ENCODE data around the gene ZNF480. TPM values are rescaled to one million over a fixed set of nuclear protein-coding genes. Genes with fewer than 3 reads are reported as not detected.

Gene ZNF480
- 3.4 and 7.5 TPM in 2 replicates for total RNA-seq

DNA sequence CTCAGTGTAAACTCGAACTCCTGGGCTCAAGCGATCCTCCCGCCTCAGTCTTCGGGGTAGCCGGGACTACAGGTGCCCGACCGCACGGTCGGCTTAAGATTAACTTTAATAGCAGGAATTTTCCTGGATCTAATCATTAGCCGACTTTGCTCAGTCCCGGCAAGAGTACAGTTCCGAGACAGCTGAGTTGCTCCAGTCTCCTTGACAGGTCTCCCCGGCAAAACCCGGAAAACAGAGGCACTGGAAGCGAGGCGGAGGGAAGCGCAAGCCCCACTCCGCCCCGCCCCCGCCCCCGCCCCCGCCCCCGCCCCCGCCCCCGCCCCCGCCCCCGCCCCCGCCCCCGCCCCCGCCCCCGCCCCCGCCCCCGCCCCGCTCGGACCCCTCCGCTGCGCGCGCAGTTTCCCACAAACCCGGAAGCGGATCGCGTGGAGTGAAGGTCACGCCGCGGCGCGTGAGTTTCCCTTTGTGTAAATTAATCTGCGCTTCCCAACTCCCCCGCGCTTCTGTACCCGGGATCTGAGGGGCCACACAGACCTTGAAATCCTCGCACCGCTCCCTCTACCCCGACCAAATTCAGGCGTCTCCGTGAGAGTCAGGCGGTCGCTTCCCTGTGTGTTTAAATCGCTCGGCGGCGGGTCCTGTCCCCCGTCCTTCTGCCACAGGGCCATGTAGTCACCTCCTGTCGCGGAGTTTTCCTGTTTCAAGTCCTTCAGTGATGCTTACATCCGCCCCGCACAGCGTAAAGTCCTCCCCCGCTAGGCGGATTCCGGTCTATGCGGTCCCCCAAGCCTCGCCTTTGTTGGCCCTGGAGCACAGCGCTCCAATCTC lies at the start of gene ZNF480:
Gene ZNF480, plus strand, starts transcription at position 397 of the 828 bp plus-strand sequence. CDS start 3,244 bp downstream, outside the sequence.

DNA sequence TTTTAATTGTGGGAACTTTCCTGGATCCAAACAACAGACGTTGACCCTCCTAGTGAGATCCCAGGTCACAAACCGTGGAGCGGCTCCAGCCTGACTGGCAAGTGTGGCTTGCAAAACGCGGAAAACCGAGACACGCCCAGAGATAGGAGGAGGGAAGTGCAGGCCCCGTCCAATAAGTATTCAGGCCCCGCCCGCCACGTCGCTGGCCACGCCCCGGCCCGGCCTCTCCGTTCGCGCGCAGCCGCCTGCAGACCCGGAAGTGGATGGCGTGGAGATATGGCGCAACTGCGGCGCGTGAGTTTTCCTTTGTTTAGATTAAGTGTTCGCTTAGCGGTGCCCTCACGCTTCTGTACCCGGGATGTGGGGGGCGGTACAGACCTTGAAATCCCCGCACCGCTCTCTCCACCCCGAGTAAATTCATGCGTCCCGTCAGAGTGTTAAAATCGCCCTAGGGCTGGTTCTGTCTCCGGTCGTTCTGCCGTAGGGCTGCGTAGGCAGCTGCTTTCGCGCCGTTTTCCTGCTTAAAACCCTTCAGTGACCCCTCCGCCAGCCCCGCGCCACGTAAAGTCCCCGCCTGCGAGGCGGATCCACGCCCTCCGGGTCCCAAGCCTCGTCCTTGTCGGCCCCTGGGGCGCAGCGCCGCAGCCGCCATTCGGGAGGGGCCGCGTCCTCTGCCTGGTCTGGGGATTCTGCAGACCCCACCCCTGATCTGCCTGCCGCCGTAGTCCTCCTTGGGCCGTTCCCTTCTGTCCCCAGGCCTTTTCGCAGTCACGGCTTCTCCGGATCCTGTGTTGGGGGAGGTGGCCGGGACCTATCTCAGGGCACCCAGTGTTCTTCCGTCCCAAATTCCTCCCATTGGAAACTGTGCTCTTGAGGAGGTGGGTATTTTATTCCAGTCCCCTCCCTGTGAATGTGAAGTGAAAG lies 27.4 kb upstream of the ZNF480 start, which contains the start of gene ZNF766:
Gene ZNF766, plus strand, starts transcription at position 250 of the 924 bp plus-strand sequence. Its CDS starts 27 bp downstream, at position 277.

DNA sequence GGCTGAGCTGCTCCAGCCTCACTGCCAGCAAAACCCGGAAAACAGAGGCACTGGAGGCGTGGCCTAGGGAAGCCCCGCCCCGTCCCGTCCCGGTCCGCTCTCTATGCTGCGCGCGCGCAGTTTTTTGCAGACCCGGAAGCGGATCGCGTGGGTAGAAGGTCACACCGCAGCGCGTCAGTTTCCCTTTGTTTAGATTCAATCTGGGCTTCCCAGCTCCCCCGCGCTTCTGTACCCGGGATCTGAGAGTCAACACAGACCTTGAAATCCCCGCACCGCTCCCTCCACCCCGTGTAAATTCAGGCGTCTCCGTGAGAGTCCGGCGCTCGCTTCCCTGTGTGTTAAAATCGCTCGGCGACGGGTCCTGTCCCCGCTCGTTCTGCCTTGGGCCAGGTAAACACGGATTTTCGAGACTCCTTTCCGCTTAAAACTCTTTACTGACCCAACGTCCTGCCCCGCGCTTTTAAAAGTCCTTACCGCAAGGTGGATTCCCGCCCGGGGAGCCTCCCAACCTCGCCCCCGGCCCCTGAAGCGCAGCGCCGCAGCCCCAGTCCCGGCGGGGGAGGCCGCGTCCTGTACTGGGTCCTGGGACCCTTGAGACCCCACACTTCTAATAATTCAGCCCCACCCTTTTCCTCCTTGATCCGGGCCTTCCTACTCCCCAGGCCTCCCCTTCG lies 39.3 kb downstream of the ZNF480 start, which contains the start of gene ZNF610:
Gene ZNF610, plus strand, starts transcription at position 127 of the 674 bp plus-strand sequence. CDS start 12,930 bp downstream, outside the sequence.

GRCh38 chr19:52369559-52370340 lies 72.8 kb downstream of the ZNF480 start, which contains the start of gene ZNF880:
Gene ZNF880 (plus strand): TSS chr19:52369923. CDS start chr19:52369966, 43 bp downstream.

Other genes with a start within 250 kb of the ZNF480 start
- 11.3 and 15.2 TPM in 2 replicates for gene ZNF432, start 248.3 kb upstream of the ZNF480 start, total RNA-seq
- 60.1 and 68.3 TPM in 2 replicates for gene ZNF841, start 201.4 kb upstream of the ZNF480 start, total RNA-seq
- gene ZNF616, start 157.2 kb upstream of the ZNF480 start, total RNA-seq = 12.6 and 17.5 TPM in 2 replicates
- gene ZNF836, start 125.5 kb upstream of the ZNF480 start, total RNA-seq = 4.8 and 12.2 TPM in 2 replicates
- 109 and 218 TPM in 2 replicates for gene PPP2R1A, start 107.1 kb upstream of the ZNF480 start, total RNA-seq
- 12.6 and 23.6 TPM in 2 replicates for gene ZNF766, start 27.6 kb upstream of the ZNF480 start, total RNA-seq
- 1.4 and 6.5 TPM in 2 replicates for gene ZNF610, start 39.1 kb downstream of the ZNF480 start, total RNA-seq
- 23.9 and 28.6 TPM in 2 replicates for gene ZNF880, start 72.8 kb downstream of the ZNF480 start, total RNA-seq
- 20.8 and 39.9 TPM in 2 replicates for gene ZNF528, start 100.7 kb downstream of the ZNF480 start, total RNA-seq
- under 0.01 and 0.07 TPM in 2 replicates for gene ZNF534, start 132.0 kb downstream of the ZNF480 start, total RNA-seq
- 2.1 and 5.8 TPM in 2 replicates for gene ZNF578, start 156.4 kb downstream of the ZNF480 start, total RNA-seq
- gene ZNF808, start 230.5 kb downstream of the ZNF480 start, total RNA-seq = 18.5 and 45.5 TPM in 2 replicates